ENCODE data around the gene APBB2. TPM values are rescaled to one million over a fixed set of nuclear protein-coding genes. Genes with fewer than 3 reads are reported as not detected.

Gene APBB2
- total RNA-seq, 2 donors from 2014 or later: 55.2 to 70.1 TPM

- intact Hi-C loops (cut with DNase I): no loop called here
- no peak for DNase-seq (ENCODE audit: low spot score)
Measured at GRCh38 chr4:41200486-41201017, 13.8 kb downstream of the APBB2 start.

GRCh38 chr4:41199788-41200187 is 14.6 kb downstream of the APBB2 start:
- no peak for DNase-seq (ENCODE audit: low spot score)
- intact Hi-C loops (cut with DNase I): no loop called here

- DNase-seq (ENCODE audit: low spot score): no peak
- intact Hi-C loops (cut with DNase I): no loop called here
Measured at GRCh38 chr4:41197996-41198395, 16.3 kb downstream of the APBB2 start.

- DNase-seq (ENCODE audit: low spot score): no peak
- intact Hi-C loops (cut with DNase I): no loop called here
Measured at GRCh38 chr4:41197495-41197894, 16.8 kb downstream of the APBB2 start.

GRCh38 chr4:41196633-41197332 is 17.6 kb downstream of the APBB2 start:
- DNase-seq (ENCODE audit: low spot score): no peak
- intact Hi-C loops (cut with DNase I): no loop called here

GRCh38 chr4:41192136-41192535 is 22.2 kb downstream of the APBB2 start:
- intact Hi-C loops (cut with DNase I): no loop called here
- DNase-seq (ENCODE audit: low spot score): no peak

- DNase-seq (ENCODE audit: low spot score): no peak
- intact Hi-C loops (cut with DNase I): no loop called here
Measured at GRCh38 chr4:41189666-41190065, 24.7 kb downstream of the APBB2 start.

GRCh38 chr4:41189076-41189475 is 25.3 kb downstream of the APBB2 start:
- intact Hi-C loops (cut with DNase I): no loop called here
- DNase-seq (ENCODE audit: low spot score): no peak

GRCh38 chr4:41185614-41186592 is 28.4 kb downstream of the APBB2 start:
- intact Hi-C loops (cut with DNase I): no loop called here
- no peak for DNase-seq (ENCODE audit: low spot score)

- DNase-seq (ENCODE audit: low spot score): no peak
- intact Hi-C loops (cut with DNase I): no loop called here
Measured at GRCh38 chr4:41184009-41184408, 30.3 kb downstream of the APBB2 start.

- no peak for DNase-seq (ENCODE audit: low spot score)
- intact Hi-C loops (cut with DNase I): no loop called here
Measured at GRCh38 chr4:41183021-41183553, 31.3 kb downstream of the APBB2 start.

GRCh38 chr4:41181037-41181436 is 33.3 kb downstream of the APBB2 start:
- DNase-seq (ENCODE audit: low spot score): no peak
- intact Hi-C loops (cut with DNase I): no loop called here

GRCh38 chr4:41179498-41180195 is 34.7 kb downstream of the APBB2 start:
- no peak for DNase-seq (ENCODE audit: low spot score)
- intact Hi-C loops (cut with DNase I): no loop called here

GRCh38 chr4:41178372-41179370 is 35.7 kb downstream of the APBB2 start:
- DNase-seq (ENCODE audit: low spot score): no peak

GRCh38 chr4:41177016-41177415 is 37.3 kb downstream of the APBB2 start:
- no peak for DNase-seq (ENCODE audit: low spot score)
- intact Hi-C loops (cut with DNase I): no loop called here

More at GRCh38 chr4:41178372-41179370, 35.7 kb downstream of the APBB2 start:
- intact Hi-C loops (cut with DNase I): no loop called here

- no peak for DNase-seq (ENCODE audit: low spot score)
- intact Hi-C loops (cut with DNase I): no loop called here
Measured at GRCh38 chr4:41176340-41176739, 38.0 kb downstream of the APBB2 start.

GRCh38 chr4:41175794-41176193 is 38.5 kb downstream of the APBB2 start:
- DNase-seq (ENCODE audit: low spot score): no peak
- intact Hi-C loops (cut with DNase I): no loop called here

- intact Hi-C loops (cut with DNase I): no loop called here
- DNase-seq (ENCODE audit: low spot score): no peak
Measured at GRCh38 chr4:41174444-41174843, 39.9 kb downstream of the APBB2 start.

All from posterior vena cava (tissue), 2 donors.